ENCODE results near the gene TSPAN10. TPM values are rescaled to one million over a fixed set of nuclear protein-coding genes. Genes with fewer than 3 reads are reported as not detected.

TSPAN10 gene
- total and polyA plus RNA-seq, 2 of the 13 experiments (the other 11 are each of a cell fraction or from before 2014, with no cell fraction given) = 0.54 to 0.75 TPM

DNA sequence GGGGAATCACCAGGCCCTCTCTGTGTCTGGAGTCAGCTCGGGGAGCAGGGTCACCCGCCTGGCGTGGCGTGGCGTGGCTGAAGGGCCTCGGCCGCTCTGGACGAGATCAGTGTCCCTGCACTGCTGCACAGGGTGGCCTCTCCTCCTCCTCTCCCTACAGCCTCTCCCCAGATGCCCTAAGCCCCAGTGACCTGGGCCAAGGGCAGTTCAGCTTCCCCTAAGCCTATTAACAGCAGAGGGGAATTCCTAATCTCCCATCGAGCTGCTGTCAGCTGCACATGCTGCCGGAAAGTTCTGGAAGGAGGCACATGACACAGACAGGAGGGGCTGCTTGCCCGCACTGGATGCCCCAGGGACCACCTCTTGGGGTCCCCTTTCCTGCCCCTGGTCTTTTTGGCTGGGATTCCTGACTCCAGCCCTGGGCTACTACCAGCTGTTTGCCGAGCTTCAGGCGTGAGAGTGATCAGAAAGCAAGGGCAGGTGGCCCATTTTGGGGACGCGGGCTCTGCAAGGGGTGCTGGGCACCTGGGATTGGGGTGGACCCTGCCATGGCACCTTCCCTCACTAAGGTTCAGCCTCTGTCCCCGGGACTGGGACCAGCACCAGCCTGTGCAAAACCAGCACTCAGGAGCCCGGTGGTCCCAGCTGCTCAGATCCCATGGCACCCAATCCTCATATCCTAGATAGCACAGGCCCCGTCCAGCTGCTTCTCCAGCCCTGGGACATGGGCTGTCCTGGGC lies 18.6 kb downstream of the TSPAN10 start (continued):
- 0 out of 2 replicates have a peak, but pooled peaks have one; percentile 53 for TF ChIP-seq ZNF543 (CRISPR knock-in tag; IDR thresholded peaks at IDR 0.05)
- 0 out of 2 replicates have a peak, but pooled peaks have one; percentile 61 for TF ChIP-seq ZNF430 (CRISPR knock-in tag; IDR thresholded peaks at IDR 0.05)
- TF ChIP-seq ZFX (CRISPR knock-in tag; IDR thresholded peaks at IDR 0.05; ENCODE audit: low read depth) = peak; percentile 65
- peak; percentile 62; the same call in 1 of the 2 replicates for TF ChIP-seq WIZ (CRISPR knock-in tag; IDR thresholded peaks at IDR 0.05)
- TF ChIP-seq ZNF501 (CRISPR knock-in tag; IDR thresholded peaks at IDR 0.05) = 0 out of 2 replicates have a peak, but pooled peaks have one; percentile 73
- TF ChIP-seq, protein P1, sequence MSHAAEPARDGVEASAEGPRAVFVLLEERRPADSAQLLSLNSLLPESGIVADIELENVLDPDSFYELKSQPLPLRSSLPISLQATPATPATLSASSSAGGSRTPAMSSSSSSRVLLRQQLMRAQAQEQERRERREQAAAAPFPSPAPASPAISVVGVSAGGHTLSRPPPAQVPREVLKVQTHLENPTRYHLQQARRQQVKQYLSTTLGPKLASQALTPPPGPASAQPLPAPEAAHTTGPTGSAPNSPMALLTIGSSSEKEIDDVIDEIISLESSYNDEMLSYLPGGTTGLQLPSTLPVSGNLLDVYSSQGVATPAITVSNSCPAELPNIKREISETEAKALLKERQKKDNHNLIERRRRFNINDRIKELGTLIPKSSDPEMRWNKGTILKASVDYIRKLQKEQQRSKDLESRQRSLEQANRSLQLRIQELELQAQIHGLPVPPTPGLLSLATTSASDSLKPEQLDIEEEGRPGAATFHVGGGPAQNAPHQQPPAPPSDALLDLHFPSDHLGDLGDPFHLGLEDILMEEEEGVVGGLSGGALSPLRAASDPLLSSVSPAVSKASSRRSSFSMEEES (CRISPR knock-in tag; IDR thresholded peaks at IDR 0.05) = peak; percentile 65
- no peak for TF ChIP-seq ZNF839 (CRISPR knock-in tag; IDR thresholded peaks at IDR 0.05; ENCODE audit: borderline replicate concordance)
- no peak for TF ChIP-seq ZNF530 (CRISPR knock-in tag; IDR thresholded peaks at IDR 0.05; ENCODE audit: low read depth)
- TF ChIP-seq TCF12 (IDR thresholded peaks at IDR 0.05) = no peak
- no peak for TF ChIP-seq TCF12 (CRISPR knock-in tag; IDR thresholded peaks at IDR 0.05)
- TF ChIP-seq ZNF788 (CRISPR knock-in tag; IDR thresholded peaks at IDR 0.05; ENCODE audit: borderline replicate concordance) = no peak
- TF ChIP-seq ZNF205 (CRISPR knock-in tag; IDR thresholded peaks at IDR 0.05) = peak; percentile 34; the same call in 1 of the 2 replicates
- TF ChIP-seq, protein P2, sequence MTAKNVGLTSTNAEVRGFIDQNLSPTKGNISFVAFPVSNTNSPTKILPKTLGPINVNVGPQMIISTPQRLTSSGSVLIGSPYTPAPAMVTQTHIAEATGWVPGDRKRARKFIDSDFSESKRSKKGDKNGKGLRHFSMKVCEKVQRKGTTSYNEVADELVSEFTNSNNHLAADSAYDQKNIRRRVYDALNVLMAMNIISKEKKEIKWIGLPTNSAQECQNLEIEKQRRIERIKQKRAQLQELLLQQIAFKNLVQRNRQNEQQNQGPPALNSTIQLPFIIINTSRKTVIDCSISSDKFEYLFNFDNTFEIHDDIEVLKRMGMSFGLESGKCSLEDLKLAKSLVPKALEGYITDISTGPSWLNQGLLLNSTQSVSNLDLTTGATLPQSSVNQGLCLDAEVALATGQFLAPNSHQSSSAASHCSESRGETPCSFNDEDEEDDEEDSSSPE (CRISPR knock-in tag; IDR thresholded peaks at IDR 0.05) = peak; percentile 74
- no peak for TF ChIP-seq ZFP41 (CRISPR knock-in tag; IDR thresholded peaks at IDR 0.05; ENCODE audit: borderline replicate concordance)
- TF ChIP-seq HES4 (CRISPR knock-in tag; IDR thresholded peaks at IDR 0.05; ENCODE audit: borderline replicate concordance) = no peak
- TF ChIP-seq MIER2 (CRISPR knock-in tag; IDR thresholded peaks at IDR 0.05) = 0 out of 2 replicates have a peak, but pooled peaks have one; percentile 21
- TF ChIP-seq EP300 (IDR thresholded peaks at IDR 0.05; ENCODE audit: low read depth in 2 of 2, low read length in 2 of 2) = no peak
- TF ChIP-seq EP300 (CRISPR knock-in tag; IDR thresholded peaks at IDR 0.05; ENCODE audit: borderline replicate concordance) = no peak
- TF ChIP-seq ZNF607 (CRISPR knock-in tag; IDR thresholded peaks at IDR 0.05; ENCODE audit: borderline replicate concordance) = peak; percentile 90
- TF ChIP-seq AGO2 (optimal IDR thresholded peaks at IDR 0.05; ENCODE audit: low read depth, low read length) = no peak
- TF ChIP-seq DPF2 (CRISPR knock-in tag; IDR thresholded peaks at IDR 0.05; ENCODE audit: borderline replicate concordance, low read depth) = no peak
- TF ChIP-seq FOXC1 (CRISPR knock-in tag; IDR thresholded peaks at IDR 0.05; ENCODE audit: borderline replicate concordance) = no peak
- no peak; the same call in 1 of the 2 replicates for TF ChIP-seq ZNF230 (CRISPR knock-in tag; IDR thresholded peaks at IDR 0.05)
- TF ChIP-seq, protein P3, sequence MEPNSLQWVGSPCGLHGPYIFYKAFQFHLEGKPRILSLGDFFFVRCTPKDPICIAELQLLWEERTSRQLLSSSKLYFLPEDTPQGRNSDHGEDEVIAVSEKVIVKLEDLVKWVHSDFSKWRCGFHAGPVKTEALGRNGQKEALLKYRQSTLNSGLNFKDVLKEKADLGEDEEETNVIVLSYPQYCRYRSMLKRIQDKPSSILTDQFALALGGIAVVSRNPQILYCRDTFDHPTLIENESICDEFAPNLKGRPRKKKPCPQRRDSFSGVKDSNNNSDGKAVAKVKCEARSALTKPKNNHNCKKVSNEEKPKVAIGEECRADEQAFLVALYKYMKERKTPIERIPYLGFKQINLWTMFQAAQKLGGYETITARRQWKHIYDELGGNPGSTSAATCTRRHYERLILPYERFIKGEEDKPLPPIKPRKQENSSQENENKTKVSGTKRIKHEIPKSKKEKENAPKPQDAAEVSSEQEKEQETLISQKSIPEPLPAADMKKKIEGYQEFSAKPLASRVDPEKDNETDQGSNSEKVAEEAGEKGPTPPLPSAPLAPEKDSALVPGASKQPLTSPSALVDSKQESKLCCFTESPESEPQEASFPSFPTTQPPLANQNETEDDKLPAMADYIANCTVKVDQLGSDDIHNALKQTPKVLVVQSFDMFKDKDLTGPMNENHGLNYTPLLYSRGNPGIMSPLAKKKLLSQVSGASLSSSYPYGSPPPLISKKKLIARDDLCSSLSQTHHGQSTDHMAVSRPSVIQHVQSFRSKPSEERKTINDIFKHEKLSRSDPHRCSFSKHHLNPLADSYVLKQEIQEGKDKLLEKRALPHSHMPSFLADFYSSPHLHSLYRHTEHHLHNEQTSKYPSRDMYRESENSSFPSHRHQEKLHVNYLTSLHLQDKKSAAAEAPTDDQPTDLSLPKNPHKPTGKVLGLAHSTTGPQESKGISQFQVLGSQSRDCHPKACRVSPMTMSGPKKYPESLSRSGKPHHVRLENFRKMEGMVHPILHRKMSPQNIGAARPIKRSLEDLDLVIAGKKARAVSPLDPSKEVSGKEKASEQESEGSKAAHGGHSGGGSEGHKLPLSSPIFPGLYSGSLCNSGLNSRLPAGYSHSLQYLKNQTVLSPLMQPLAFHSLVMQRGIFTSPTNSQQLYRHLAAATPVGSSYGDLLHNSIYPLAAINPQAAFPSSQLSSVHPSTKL (CRISPR knock-in tag; IDR thresholded peaks at IDR 0.05) = peak; percentile 37; the same call in 1 of the 2 replicates

Data from HepG2 (cell line).